ENCODE data around the gene NCOA1. TPM values are rescaled to one million over a fixed set of nuclear protein-coding genes. Genes with fewer than 3 reads are reported as not detected.
"Not testable (repeated sequence)": the region's sequence is repeated elsewhere in the genome, so short reads cannot be mapped to it uniquely, and the experiment has no call there.

NCOA1 gene
- total and polyA plus RNA-seq, 4 donors: 6.5 to 26.6 (median 16.3) TPM

GRCh38 chr2:24797644-24798043 is 306.6 kb downstream of the NCOA1 start:
- no peak for DNase-seq (ENCODE audit: low spot score)
- no peaks in the 10 kb centered on the region for H3K9me3 ChIP-seq (ENCODE audit: control insufficient read depth in 4 of 4, low read length in 3 of 4)
- over 99% methylated on average over 2 of the region's 2 CpGs for WGBS
- H3K4me1 ChIP-seq (ENCODE audit: control insufficient read depth in 4 of 4, insufficient read depth in 4 of 4, low read length in 3 of 4): peaks cover 0 to 10% (median 6%) of the 10 kb centered on the region in 4 donors
- H3K36me3 ChIP-seq (ENCODE audit: control insufficient read depth in 4 of 4, insufficient read depth in 3 of 4, low read depth in 1 of 4, low read length in 3 of 4): no peaks in the 10 kb centered on the region
- no peaks in the 10 kb centered on the region for H3K27me3 ChIP-seq (ENCODE audit: control insufficient read depth in 4 of 4, insufficient read depth in 4 of 4, low read length in 3 of 4)
- no peak overlapping the region for H3K4me3 ChIP-seq (ENCODE audit: low read depth in 1 of 3, low read length in 3 of 3)
- TF ChIP-seq RAD21 (IDR thresholded peaks at IDR 0.05): no peak
- TF ChIP-seq TAF1 (conservative IDR thresholded peaks at IDR 0.05): no peak
- TF ChIP-seq GABPA (IDR thresholded peaks at IDR 0.05 in 1 of 2, conservative IDR thresholded peaks at IDR 0.05 in 1 of 2): no peak
- TF ChIP-seq YY1 (IDR thresholded peaks at IDR 0.05): no peak
- TF ChIP-seq NR2F2 (IDR thresholded peaks at IDR 0.05): no peak
- no peak overlapping the region for H3K9ac ChIP-seq (ENCODE audit: low read depth in 1 of 2, low read length in 2 of 2)
- no peak overlapping the region for H3K27ac ChIP-seq (ENCODE audit: low read depth in 1 of 2, low read length in 2 of 2)

GRCh38 chr2:24800487-24800886 is 309.4 kb downstream of the NCOA1 start:
- H3K4me3 ChIP-seq (ENCODE audit: low read depth in 1 of 3, low read length in 3 of 3); H3K9ac ChIP-seq (ENCODE audit: low read depth in 1 of 2, low read length in 2 of 2); H3K27ac ChIP-seq (ENCODE audit: low read depth in 1 of 2, low read length in 2 of 2); H3K4me1 ChIP-seq (ENCODE audit: control insufficient read depth in 4 of 4, insufficient read depth in 4 of 4, low read length in 3 of 4); H3K27me3 ChIP-seq (ENCODE audit: control insufficient read depth in 4 of 4, insufficient read depth in 4 of 4, low read length in 3 of 4); DNase-seq (ENCODE audit: low spot score); H3K36me3 ChIP-seq (ENCODE audit: control insufficient read depth in 4 of 4, insufficient read depth in 3 of 4, low read depth in 1 of 4, low read length in 3 of 4); H3K9me3 ChIP-seq (ENCODE audit: control insufficient read depth in 4 of 4, low read length in 3 of 4): not testable (repeated sequence)
- over 99% methylated on average over 4 of the region's 5 CpGs for WGBS

GRCh38 chr2:24805811-24806660 is 315.0 kb downstream of the NCOA1 start:
- DNase-seq (ENCODE audit: low spot score): not testable (repeated sequence)

GRCh38 chr2:24806661-24807036 is 315.6 kb downstream of the NCOA1 start:
- no peaks in the 10 kb centered on the region for H3K9me3 ChIP-seq (ENCODE audit: control insufficient read depth in 4 of 4, low read length in 3 of 4)
- H3K9ac ChIP-seq (ENCODE audit: low read depth in 1 of 2, low read length in 2 of 2): no peak overlapping the region
- H3K4me3 ChIP-seq (ENCODE audit: low read depth in 1 of 3, low read length in 3 of 3): no peak overlapping the region
- no peaks in the 10 kb centered on the region for H3K27me3 ChIP-seq (ENCODE audit: control insufficient read depth in 4 of 4, insufficient read depth in 4 of 4, low read length in 3 of 4)
- H3K4me1 ChIP-seq (ENCODE audit: control insufficient read depth in 4 of 4, insufficient read depth in 4 of 4, low read length in 3 of 4): no peaks in the 10 kb centered on the region
- peaks cover 0 to 2% (median 0%) of the 10 kb centered on the region in 4 donors for H3K36me3 ChIP-seq (ENCODE audit: control insufficient read depth in 4 of 4, insufficient read depth in 3 of 4, low read depth in 1 of 4, low read length in 3 of 4)
- TF ChIP-seq FOXA1 (IDR thresholded peaks at IDR 0.05): no peak
- TF ChIP-seq HNF4G (IDR thresholded peaks at IDR 0.05): no peak
- TF ChIP-seq ATF3 (IDR thresholded peaks at IDR 0.05): no peak
- H3K27ac ChIP-seq (ENCODE audit: low read depth in 1 of 2, low read length in 2 of 2): no peak overlapping the region
- no peak for DNase-seq (ENCODE audit: low spot score)

More at GRCh38 chr2:24805811-24806660, 315.0 kb downstream of the NCOA1 start:
- not testable (repeated sequence) for H3K36me3 ChIP-seq (ENCODE audit: control insufficient read depth in 4 of 4, insufficient read depth in 3 of 4, low read depth in 1 of 4, low read length in 3 of 4); H3K27ac ChIP-seq (ENCODE audit: low read depth in 1 of 2, low read length in 2 of 2); H3K9ac ChIP-seq (ENCODE audit: low read depth in 1 of 2, low read length in 2 of 2); H3K27me3 ChIP-seq (ENCODE audit: control insufficient read depth in 4 of 4, insufficient read depth in 4 of 4, low read length in 3 of 4); H3K4me1 ChIP-seq (ENCODE audit: control insufficient read depth in 4 of 4, insufficient read depth in 4 of 4, low read length in 3 of 4); H3K9me3 ChIP-seq (ENCODE audit: control insufficient read depth in 4 of 4, low read length in 3 of 4); H3K4me3 ChIP-seq (ENCODE audit: low read depth in 1 of 3, low read length in 3 of 3)
- WGBS: 93% methylated on average over 25 of the region's 25 CpGs

All from liver (tissue), 9 donors.